Heart left ventricle (tissue), 16 donors: ENCODE data around the gene POT1. TPM values are rescaled to one million over a fixed set of nuclear protein-coding genes. Genes with fewer than 3 reads are reported as not detected.

Experiments
- ATAC-seq, 4 donors: fragments of 200-7000 bp; cut with Tn5 transposase; one replicate each; pipeline ENCODE4 v1.9.1; 2020 to 2022; ENCODE audit warnings: moderate library complexity in 4 of 4, mild to moderate bottlenecking in 3 of 4, moderate number of reproducible peaks in 1 of 4
- DNase-seq, 5 donors: peaks; one replicate each; pipeline ENCODE4 v3.0.0-alpha.2; 2020
- H3K27ac ChIP-seq, 12 donors: fragments of 200-600 bp; sonication (generic) in 4 of 12; one replicate each; pipeline versions ENCODE4 v1.5.0 to v1.8.0; 2016 to 2022; ENCODE audit warnings: mild to moderate bottlenecking in 2 of 12
- H3K27me3 ChIP-seq, 9 donors: fragments of 200-600 bp; sonication (generic) in 2 of 9; one replicate each; pipeline versions ENCODE4 v1.5.1 to v1.8.0; 2016 to 2022; ENCODE audit warnings: mild to moderate bottlenecking in 3 of 9
- H3K36me3 ChIP-seq, 9 donors: fragments of 200-600 bp; sonication (generic) in 2 of 9; one replicate each; pipeline versions ENCODE4 v1.5.0 to v1.8.0; 2018 to 2022; ENCODE audit warnings: mild to moderate bottlenecking in 2 of 9
- H3K4me1 ChIP-seq, 12 donors: fragments of 200-600 bp; sonication (generic) in 4 of 12; one replicate each; pipeline versions ENCODE4 v1.5.0 to v1.8.0; 2016 to 2022; ENCODE audit warnings: mild to moderate bottlenecking in 3 of 12
- H3K4me3 ChIP-seq, 12 donors: fragments of 200-600 bp; sonication (generic) in 4 of 12; one replicate each; pipeline versions ENCODE4 v1.5.0 to v1.8.0; 2017 to 2022; ENCODE audit warnings: mild to moderate bottlenecking in 9 of 12, moderate library complexity in 4 of 12
- H3K9me3 ChIP-seq, 12 donors: fragments of 200-600 bp; sonication (generic) in 4 of 12; one replicate each; pipeline versions ENCODE4 v1.5.0 to v1.8.0; 2016 to 2022; ENCODE audit warnings: mild to moderate bottlenecking in 1 of 12
- CTCF ChIP-seq, 12 donors: fragments of 200-600 bp; sonication (generic) in 4 of 12; IDR thresholded peaks; one replicate each; pipeline versions ENCODE4 v1.5.0 to v1.8.0; 2018 to 2022; ENCODE audit warnings: antibody characterized with exemption in 12 of 12, mild to moderate bottlenecking in 5 of 12
- POLR2A ChIP-seq, 2 donors: fragments of 450-650 bp; IDR thresholded peaks; one replicate each; pipeline ENCODE4 v1.6.1; 2017; ENCODE audit warnings: antibody characterized with exemption in 2 of 2, mild to moderate bottlenecking in 2 of 2, moderate library complexity in 2 of 2
- WGBS, 4 donors: extraction: QIAGEN DNeasy Blood & Tissue Kit in 2 of 4; methylation state at CpG; one replicate each; pipeline versions ENCODE4 v1.1.5 to v1.1.7; 2013 to 2018; 5-methylcytosine and 5-hydroxymethylcytosine counted together
- intact Hi-C, 10 donors: fragments of 100-400 bp; cut with DNase I; formaldehyde crosslinking; loops; one replicate each; pipeline versions ENCODE4 v1.11.1 to v1.14.2; 2022
- polyA plus RNA-seq, 2 donors: library from polyadenylated mRNA; stranded (reverse); fragments of 200-250 nt; gene quantifications; one replicate each; pipeline ENCODE4 v1.2.3, GENCODE V29; 2013
- total RNA-seq, 9 donors: library from RNA; depleted of rRNA in 2 of 9; stranded (reverse); fragments of >200 nt in 2 of 9; fragmentation: NEBNext Ultra II Directional in 3 of 9; extraction: Animal tissue kit (Norgen Biotek cat#: 25700) in 3 of 9; gene quantifications; one replicate each; pipeline versions ENCODE4 v1.1.0 to v1.2.4, GENCODE V29; 2016 to 2023
- donor health status: ischemic (EF 13 %, LVEDD 7.1; RV severe dilation, severe dysfunction).
- donor health status: healthy with polysubstance abuse.
- donor health status: DM: no; HTN: yes; CAD: no.
- donor health status: DM: no; HTN: no; CAD: no.
- donor health status: ischemic (EF 25% LVEDD 6.9; RV normal size, moderate dysfunction).
- donor health status: ischemic (EF 25% LVEDD 5.7; RV mildly dilated, moderate dysfunction).
- donor health status: healthy.
- donor health status: DM: yes; HTN: yes; CAD: no.
- donor health status: ischemic (EF 35%, LVEDD 5.7; RV mildly dilated, moderate dysfunction).
- donor health status: nonischemic (EF 11% LVEDD 7.7; RV severe dilation, severe dysfunction).
- donor health status: DM: yes; HTN: yes; CAD: no.
- donor health status: PGD.
- donor health status: ischemic (EF 29% LVEDD 5.4; RV normal size, mild dysfunction).
- donor health status: nonischemic (EF 23%, LVEDD 6.1; RV moderate dilation, normal function).

Gene POT1
- total and polyA plus RNA-seq, 11 donors, result 6.4 to 24.1 (median 17.3) TPM

GRCh38 chr7:124808206-124808605 is 121.4 kb downstream of the POT1 start:
- ATAC-seq (no peak), DNase-seq (no peak)
- Histone ChIP-seq H3K27me3 (no peaks in the 10 kb centered on the region), H3K27ac (no peak overlapping the region), H3K9me3 (no peaks in the 10 kb centered on the region), H3K36me3 (no peaks in the 10 kb centered on the region), H3K4me3 (no peak overlapping the region), H3K4me1 (no peaks in the 10 kb centered on the region)
- intact Hi-C loops, result no loop called here
- 70 to 82% (median 76%) methylated on average over 5 of the region's 5 CpGs for WGBS, 4 donors
- TF ChIP-seq POLR2A (IDR thresholded peaks at IDR 0.05) (no peak), CTCF (IDR thresholded peaks at IDR 0.05) (no peak)

GRCh38 chr7:124801330-124801895 is 128.2 kb downstream of the POT1 start:
- no peak for ATAC-seq
- Histone ChIP-seq H3K4me3 (no peak overlapping the region), H3K27me3 (peaks cover 0 to 5% (median 0%) of the 10 kb centered on the region in 9 donors), H3K27ac (no peak overlapping the region), H3K9me3 (peaks cover 0 to 5% (median 0%) of the 10 kb centered on the region in 12 donors), H3K36me3 (no peaks in the 10 kb centered on the region), H3K4me1 (no peaks in the 10 kb centered on the region)
- TF ChIP-seq POLR2A (IDR thresholded peaks at IDR 0.05), result no peak
- TF ChIP-seq CTCF (IDR thresholded peaks at IDR 0.05), result no peak
- intact Hi-C loops, result no loop called here
- DNase-seq, result no peak
- WGBS, 4 donors, result 88 to 93% (median 92%) methylated on average over 1 of the region's 1 CpG

GRCh38 chr7:124800386-124800785 is 129.2 kb downstream of the POT1 start:
- ATAC-seq, result no peak

GRCh38 chr7:124799448-124799847 is 130.2 kb downstream of the POT1 start:
- no peaks in the 10 kb centered on the region for H3K4me1 ChIP-seq
- H3K36me3 ChIP-seq, result no peaks in the 10 kb centered on the region
- ATAC-seq (no peak), DNase-seq (no peak)
- 89 to 94% (median 91%) methylated on average over 6 of the region's 6 CpGs for WGBS, 4 donors
- intact Hi-C loops, result no loop called here
- TF ChIP-seq CTCF (IDR thresholded peaks at IDR 0.05) (no peak), POLR2A (IDR thresholded peaks at IDR 0.05) (no peak)
- peaks cover 0 to 5% (median 0%) of the 10 kb centered on the region in 9 donors for H3K27me3 ChIP-seq
- no peak overlapping the region for H3K4me3 ChIP-seq
- peaks cover 0 to 9% (median 0%) of the 10 kb centered on the region in 12 donors for H3K9me3 ChIP-seq
- no peak overlapping the region for H3K27ac ChIP-seq

More at GRCh38 chr7:124800386-124800785, 129.2 kb downstream of the POT1 start:
- H3K36me3 ChIP-seq, result no peaks in the 10 kb centered on the region
- intact Hi-C loops, result no loop called here
- H3K27me3 ChIP-seq, result peaks cover 0 to 5% (median 0%) of the 10 kb centered on the region in 9 donors
- no peak overlapping the region for H3K4me3 ChIP-seq
- no peaks in the 10 kb centered on the region for H3K4me1 ChIP-seq
- WGBS, 4 donors, result 32 to 53% (median 38%) methylated on average over 2 of the region's 2 CpGs
- no peak overlapping the region for H3K27ac ChIP-seq
- TF ChIP-seq CTCF (IDR thresholded peaks at IDR 0.05) (no peak), POLR2A (IDR thresholded peaks at IDR 0.05) (no peak)
- H3K9me3 ChIP-seq, result peaks cover 0 to 9% (median 0%) of the 10 kb centered on the region in 12 donors
- DNase-seq, result no peak
